Right atrium auricular region (tissue), 2 donors: ENCODE results near the gene LRRC59. TPM values are rescaled to one million over a fixed set of nuclear protein-coding genes. Genes with fewer than 3 reads are reported as not detected.

Experiments
- DNase-seq: peaks from one replicate; pipeline ENCODE4 v3.0.0-alpha.2; 2019; ENCODE audit warnings: low spot score
- H3K27ac ChIP-seq, 2 donors: fragments of 200-600 bp; sonication (generic); 1 replicate in 1 of 2; 2 replicates in 1 of 2; pipeline ENCODE4 v1.5.1; 2016 to 2019
- H3K27me3 ChIP-seq, 2 donors: fragments of 200-600 bp; sonication (generic); one replicate each; pipeline versions ENCODE4 v1.5.1 to v1.6.0; 2017 to 2019
- H3K36me3 ChIP-seq: fragments of 200-600 bp; sonication (generic); one replicate; pipeline ENCODE4 v1.5.1; 2016
- H3K4me1 ChIP-seq, 2 donors: fragments of 200-600 bp; sonication (generic); one replicate each; pipeline versions ENCODE4 v1.5.1 to v1.6.0; 2017 to 2019
- H3K4me3 ChIP-seq, 2 donors: fragments of 200-600 bp; sonication (generic); 1 replicate in 1 of 2; 2 replicates in 1 of 2; pipeline ENCODE4 v1.5.1; 2017 to 2019; ENCODE audit warnings: mild to moderate bottlenecking in 1 of 2, moderate library complexity in 1 of 2
- H3K9me3 ChIP-seq, 2 donors: fragments of 200-600 bp; sonication (generic); one replicate each; pipeline ENCODE4 v1.5.1; 2019
- CTCF ChIP-seq, 2 donors: fragments of 200-600 bp; sonication (generic); IDR thresholded peaks; one replicate each; pipeline ENCODE4 v1.5.1; 2019; ENCODE audit warnings: antibody characterized with exemption in 2 of 2
- total RNA-seq, 2 donors: library from RNA; depleted of rRNA; stranded (reverse); fragments of >200 nt; gene quantifications; one replicate each; pipeline ENCODE4 v1.1.0, GENCODE V29; 2016

The LRRC59 gene
- total RNA-seq, 2 donors from 2014 or later = 31.7 to 50.6 TPM

- no peak for TF ChIP-seq CTCF (IDR thresholded peaks at IDR 0.05)
- peak within 1 kb of the TSS; percentile 86 to 92 for H3K27ac ChIP-seq
- peak; percentile 78 for DNase-seq
- H3K27me3 ChIP-seq = no peaks in the 10 kb centered on the region
- H3K36me3 ChIP-seq = no peaks in the 10 kb centered on the region
- H3K9me3 ChIP-seq = no peaks in the 10 kb centered on the region
- peak within 1 kb of the TSS; percentile 58 to 75 for H3K4me3 ChIP-seq
- peaks cover 0 to 48% of the 10 kb centered on the region in 2 donors for H3K4me1 ChIP-seq
Observed at GRCh38 chr17:50425682-50426471, 28.6 kb upstream of the LRRC59 start, which contains the start of gene ACSF2. ACSF2 (plus strand) TSS chr17:50426218; CDS start chr17:50426262, 44 bp downstream.

- H3K27ac ChIP-seq = peak overlapping the region; percentile 86 to 92
- H3K4me3 ChIP-seq = peak overlapping the region; percentile 58 to 75
- no peak for TF ChIP-seq CTCF (IDR thresholded peaks at IDR 0.05)
- H3K9me3 ChIP-seq = no peaks in the 10 kb centered on the region
- H3K36me3 ChIP-seq = no peaks in the 10 kb centered on the region
- no peak for DNase-seq
- no peaks in the 10 kb centered on the region for H3K27me3 ChIP-seq
- H3K4me1 ChIP-seq = peaks cover 0 to 52% of the 10 kb centered on the region in 2 donors
Observed at GRCh38 chr17:50424996-50425681, 27.8 kb upstream of the LRRC59 start.

GRCh38 chr17:50424246-50424995, 27.1 kb upstream of the LRRC59 start:
- no peaks in the 10 kb centered on the region for H3K27me3 ChIP-seq
- DNase-seq = no peak
- TF ChIP-seq CTCF (IDR thresholded peaks at IDR 0.05) = no peak
- no peaks in the 10 kb centered on the region for H3K9me3 ChIP-seq
- no peak overlapping the region for H3K4me3 ChIP-seq
- H3K4me1 ChIP-seq = peaks cover 0 to 52% of the 10 kb centered on the region in 2 donors
- H3K36me3 ChIP-seq = no peaks in the 10 kb centered on the region
- H3K27ac ChIP-seq = peak overlapping the region; percentile 86 to 92

- no peak overlapping the region for H3K27ac ChIP-seq
- TF ChIP-seq CTCF (IDR thresholded peaks at IDR 0.05) = no peak
- H3K4me1 ChIP-seq = peaks cover 0 to 49% of the 10 kb centered on the region in 2 donors
- no peaks in the 10 kb centered on the region for H3K36me3 ChIP-seq
- H3K9me3 ChIP-seq = no peaks in the 10 kb centered on the region
- H3K4me3 ChIP-seq = no peak overlapping the region
- no peaks in the 10 kb centered on the region for H3K27me3 ChIP-seq
- peak; percentile 75 for DNase-seq
Observed at GRCh38 chr17:50423553-50424159, 26.3 kb upstream of the LRRC59 start.

GRCh38 chr17:50422738-50423137, 25.4 kb upstream of the LRRC59 start:
- Histone ChIP-seq H3K4me1 (peaks cover 0 to 40% of the 10 kb centered on the region in 2 donors), H3K4me3 (no peak overlapping the region), H3K36me3 (no peaks in the 10 kb centered on the region), H3K27ac (no peak overlapping the region), H3K27me3 (no peaks in the 10 kb centered on the region), H3K9me3 (no peaks in the 10 kb centered on the region)
- DNase-seq = no peak
- no peak for TF ChIP-seq CTCF (IDR thresholded peaks at IDR 0.05)
